Measurements from ENCODE around the gene TNK2.

- no peak for TF ChIP-seq PBX3 (CRISPR knock-in tag; IDR thresholded peaks at IDR 0.05; ENCODE audit: borderline replicate concordance)
- TF ChIP-seq ZNF619 (CRISPR knock-in tag; IDR thresholded peaks at IDR 0.05) = no peak
- TF ChIP-seq MAFK (conservative IDR thresholded peaks at IDR 0.05 in 1 of 2, IDR thresholded peaks at IDR 0.05 in 1 of 2; ENCODE audit: low read length in 2 of 2) = no peak
- TF ChIP-seq MIXL1 (CRISPR knock-in tag; IDR thresholded peaks at IDR 0.05) = no peak
- no peak for TF ChIP-seq CTCF (CRISPR knock-in tag; IDR thresholded peaks at IDR 0.05)
Observed at GRCh38 chr3:195916291-195916690, 7.9 kb upstream of the TNK2 start.
